Adrenal gland (tissue), 5 donors: ENCODE measurements around the gene IZUMO4.

ENCODE experiments used
- POLR2A ChIP-seq, 2 donors: fragments of 450-650 bp; IDR thresholded peaks; one replicate each; pipeline ENCODE4 v1.6.1; 2017; ENCODE audit warnings: antibody characterized with exemption in 2 of 2, mild to moderate bottlenecking in 2 of 2, moderate library complexity in 1 of 2
- TF ChIP-seq, protein P1 (sequence below), 6 experiments: fragments of 450-650 bp in 4 of 6; fragments of 200-600 bp in 2 of 6; sonication (generic) in 1 of 6; IDR thresholded peaks; 1 replicate in 5 of 6; 2 replicates in 1 of 6; pipeline versions ENCODE4 v1.5.1 to v1.8.0; 2016 to 2021; ENCODE audit warnings: antibody characterized with exemption in 6 of 6, mild to moderate bottlenecking in 2 of 6, moderate library complexity in 1 of 6
- donor health status: DM: no; HTN: no; CAD: no.

- TF ChIP-seq, protein P1, sequence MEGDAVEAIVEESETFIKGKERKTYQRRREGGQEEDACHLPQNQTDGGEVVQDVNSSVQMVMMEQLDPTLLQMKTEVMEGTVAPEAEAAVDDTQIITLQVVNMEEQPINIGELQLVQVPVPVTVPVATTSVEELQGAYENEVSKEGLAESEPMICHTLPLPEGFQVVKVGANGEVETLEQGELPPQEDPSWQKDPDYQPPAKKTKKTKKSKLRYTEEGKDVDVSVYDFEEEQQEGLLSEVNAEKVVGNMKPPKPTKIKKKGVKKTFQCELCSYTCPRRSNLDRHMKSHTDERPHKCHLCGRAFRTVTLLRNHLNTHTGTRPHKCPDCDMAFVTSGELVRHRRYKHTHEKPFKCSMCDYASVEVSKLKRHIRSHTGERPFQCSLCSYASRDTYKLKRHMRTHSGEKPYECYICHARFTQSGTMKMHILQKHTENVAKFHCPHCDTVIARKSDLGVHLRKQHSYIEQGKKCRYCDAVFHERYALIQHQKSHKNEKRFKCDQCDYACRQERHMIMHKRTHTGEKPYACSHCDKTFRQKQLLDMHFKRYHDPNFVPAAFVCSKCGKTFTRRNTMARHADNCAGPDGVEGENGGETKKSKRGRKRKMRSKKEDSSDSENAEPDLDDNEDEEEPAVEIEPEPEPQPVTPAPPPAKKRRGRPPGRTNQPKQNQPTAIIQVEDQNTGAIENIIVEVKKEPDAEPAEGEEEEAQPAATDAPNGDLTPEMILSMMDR (IDR thresholded peaks at IDR 0.05): peak; percentile 11 to 67 (median 56)
- peak; percentile 66 to 76 for TF ChIP-seq POLR2A (IDR thresholded peaks at IDR 0.05)
Measured at GRCh38 chr19:2096034-2096479, 658 bp upstream of the IZUMO4 start, which contains the start of gene MOB3A.
